ENCODE results near the gene CACNB3. TPM values are rescaled to one million over a fixed set of nuclear protein-coding genes. Genes with fewer than 3 reads are reported as not detected.

CACNB3 gene
- total and polyA plus RNA-seq, 2 of the 13 experiments (the other 11 are each of a cell fraction or from before 2014, with no cell fraction given): 0.29 to 0.54 TPM

GRCh38 chr12:48810903-48811431, 7.3 kb upstream of the CACNB3 start (continued):
- TF ChIP-seq, protein P1, sequence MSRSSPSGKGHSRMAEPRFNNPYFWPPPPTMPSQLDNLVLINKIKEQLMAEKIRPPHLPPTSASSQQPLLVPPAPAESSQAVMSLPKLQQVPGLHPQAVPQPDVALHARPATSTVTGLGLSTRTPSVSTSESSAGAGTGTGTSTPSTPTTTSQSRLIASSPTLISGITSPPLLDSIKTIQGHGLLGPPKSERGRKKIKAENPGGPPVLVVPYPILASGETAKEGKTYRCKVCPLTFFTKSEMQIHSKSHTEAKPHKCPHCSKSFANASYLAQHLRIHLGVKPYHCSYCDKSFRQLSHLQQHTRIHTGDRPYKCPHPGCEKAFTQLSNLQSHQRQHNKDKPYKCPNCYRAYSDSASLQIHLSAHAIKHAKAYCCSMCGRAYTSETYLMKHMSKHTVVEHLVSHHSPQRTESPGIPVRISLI (CRISPR knock-in tag; IDR thresholded peaks at IDR 0.05; ENCODE audit: borderline replicate concordance): no peak
- TF ChIP-seq PHF21A (CRISPR knock-in tag; IDR thresholded peaks at IDR 0.05) (0 out of 2 replicates have a peak, but pooled peaks have one; percentile 26), KDM4B (CRISPR knock-in tag; IDR thresholded peaks at IDR 0.05) (no peak), FOXM1 (CRISPR knock-in tag; IDR thresholded peaks at IDR 0.05) (no peak), NFYC (CRISPR knock-in tag; IDR thresholded peaks at IDR 0.05) (no peak), CENPX (CRISPR knock-in tag; IDR thresholded peaks at IDR 0.05) (no peak), ATF7-NPFF (CRISPR knock-in tag; IDR thresholded peaks at IDR 0.05; ENCODE audit: low read depth) (0 out of 2 replicates have a peak, but pooled peaks have one; percentile 43), SRSF9 (IDR thresholded peaks at IDR 0.05; ENCODE audit: borderline replicate concordance, insufficient read depth, low read depth, low read length, poor library complexity, severe bottlenecking) (no peak), ISL2 (CRISPR knock-in tag; IDR thresholded peaks at IDR 0.05) (no peak), ZNF317 (CRISPR knock-in tag; IDR thresholded peaks at IDR 0.05) (no peak), ZNF253 (CRISPR knock-in tag; IDR thresholded peaks at IDR 0.05; ENCODE audit: borderline replicate concordance) (no peak), PHF20 (CRISPR knock-in tag; IDR thresholded peaks at IDR 0.05) (no peak), NFKB2 (CRISPR knock-in tag; IDR thresholded peaks at IDR 0.05; ENCODE audit: borderline replicate concordance) (no peak), MAZ (IDR thresholded peaks at IDR 0.05; ENCODE audit: borderline replicate concordance, low read depth, low read length) (no peak), MAZ (CRISPR knock-in tag; IDR thresholded peaks at IDR 0.05; ENCODE audit: low read depth) (no peak), CHD2 (IDR thresholded peaks at IDR 0.05; ENCODE audit: low read depth, low read length) (no peak), ZNF710 (CRISPR knock-in tag; IDR thresholded peaks at IDR 0.05; ENCODE audit: borderline replicate concordance) (no peak), ZNF232 (CRISPR knock-in tag; IDR thresholded peaks at IDR 0.05; ENCODE audit: borderline replicate concordance) (no peak), NFYB (CRISPR knock-in tag; IDR thresholded peaks at IDR 0.05) (no peak), KDM6A (CRISPR knock-in tag; IDR thresholded peaks at IDR 0.05; ENCODE audit: low read depth) (peak; percentile 54; the same call in 1 of the 2 replicates), NCOA2 (CRISPR knock-in tag; IDR thresholded peaks at IDR 0.05) (peak; percentile 73; the same call in 1 of the 2 replicates), ZBTB49 (CRISPR knock-in tag; IDR thresholded peaks at IDR 0.05; ENCODE audit: borderline replicate concordance) (no peak), ZBTB7A (CRISPR knock-in tag; IDR thresholded peaks at IDR 0.05) (no peak)
- TF ChIP-seq, protein P2, sequence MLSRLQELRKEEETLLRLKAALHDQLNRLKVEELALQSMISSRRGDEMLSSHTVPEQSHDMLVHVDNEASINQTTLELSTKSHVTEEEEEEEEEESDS (CRISPR knock-in tag; IDR thresholded peaks at IDR 0.05; ENCODE audit: borderline replicate concordance): no peak
- TF ChIP-seq, protein P3, sequence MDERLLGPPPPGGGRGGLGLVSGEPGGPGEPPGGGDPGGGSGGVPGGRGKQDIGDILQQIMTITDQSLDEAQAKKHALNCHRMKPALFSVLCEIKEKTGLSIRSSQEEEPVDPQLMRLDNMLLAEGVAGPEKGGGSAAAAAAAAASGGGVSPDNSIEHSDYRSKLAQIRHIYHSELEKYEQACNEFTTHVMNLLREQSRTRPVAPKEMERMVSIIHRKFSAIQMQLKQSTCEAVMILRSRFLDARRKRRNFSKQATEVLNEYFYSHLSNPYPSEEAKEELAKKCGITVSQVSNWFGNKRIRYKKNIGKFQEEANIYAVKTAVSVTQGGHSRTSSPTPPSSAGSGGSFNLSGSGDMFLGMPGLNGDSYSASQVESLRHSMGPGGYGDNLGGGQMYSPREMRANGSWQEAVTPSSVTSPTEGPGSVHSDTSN (CRISPR knock-in tag; IDR thresholded peaks at IDR 0.05): no peak
